HTR-8/SVneo (cell line): Measurements from ENCODE around the gene SLC25A1.
"Not testable (repeated sequence)": the region's sequence is repeated elsewhere in the genome, so short reads cannot be mapped to it uniquely, and the experiment has no call there.

Source experiments
- DNase-seq: peaks from one replicate; pipeline ENCODE4 v3.0.0; 2011; ENCODE audit warnings: low spot score, mixed read lengths; ENCODE audit not compliant: insufficient read length
- FAIRE-seq: peaks from 2 replicates; lab custom pipeline; 2011; peaks lifted over from hg19 to GRCh38; lab: Jason Lieb, UNC

Gene SLC25A1

DNA sequence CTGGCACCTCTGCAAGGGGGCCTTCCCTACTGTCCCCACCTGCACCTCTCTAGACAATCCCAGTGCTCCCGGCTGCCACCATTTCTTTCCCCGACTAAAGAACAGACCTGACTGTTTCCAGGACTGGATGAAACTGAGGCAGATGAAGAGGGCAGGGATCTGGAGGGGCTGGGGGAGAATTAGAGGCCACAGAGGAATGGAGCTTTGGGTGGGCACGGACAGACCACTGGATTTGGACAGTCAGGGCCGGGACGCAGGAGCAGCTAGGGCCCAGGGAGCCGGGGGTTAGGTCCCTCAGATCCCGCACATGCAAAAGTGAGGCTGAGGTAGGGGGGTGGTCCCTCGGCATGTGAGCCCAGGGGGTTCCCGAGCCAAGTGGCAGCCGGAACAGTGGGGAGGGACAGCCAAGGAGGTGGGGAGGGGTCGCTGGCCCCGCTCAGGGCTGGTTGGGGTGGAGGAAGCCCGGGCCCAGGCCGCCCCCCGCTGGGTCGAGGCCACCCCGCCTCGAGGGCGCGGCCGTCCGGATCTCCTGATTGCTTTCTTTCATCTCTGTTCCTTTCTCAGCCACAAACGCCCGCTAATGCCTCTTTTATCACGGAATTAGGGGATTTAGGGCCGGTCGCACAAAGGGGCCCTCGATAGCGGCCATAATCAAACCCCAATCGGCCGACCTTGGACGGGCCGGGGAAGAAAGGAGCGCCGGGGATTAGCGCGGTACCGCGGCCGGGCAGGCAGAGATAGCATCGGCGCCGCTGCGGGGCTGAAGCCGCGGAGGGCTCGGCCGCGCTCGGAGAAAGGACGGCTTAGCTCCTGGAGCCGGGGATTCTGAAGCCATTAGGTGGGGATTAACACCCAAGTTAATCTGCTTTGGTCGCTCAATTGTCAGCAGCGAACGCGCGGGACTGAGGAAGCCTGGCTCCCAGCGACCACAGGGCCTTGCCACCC lies 9.3 kb downstream of the SLC25A1 start:
- DNase-seq, result no peak
- FAIRE-seq, result no peak

DNA sequence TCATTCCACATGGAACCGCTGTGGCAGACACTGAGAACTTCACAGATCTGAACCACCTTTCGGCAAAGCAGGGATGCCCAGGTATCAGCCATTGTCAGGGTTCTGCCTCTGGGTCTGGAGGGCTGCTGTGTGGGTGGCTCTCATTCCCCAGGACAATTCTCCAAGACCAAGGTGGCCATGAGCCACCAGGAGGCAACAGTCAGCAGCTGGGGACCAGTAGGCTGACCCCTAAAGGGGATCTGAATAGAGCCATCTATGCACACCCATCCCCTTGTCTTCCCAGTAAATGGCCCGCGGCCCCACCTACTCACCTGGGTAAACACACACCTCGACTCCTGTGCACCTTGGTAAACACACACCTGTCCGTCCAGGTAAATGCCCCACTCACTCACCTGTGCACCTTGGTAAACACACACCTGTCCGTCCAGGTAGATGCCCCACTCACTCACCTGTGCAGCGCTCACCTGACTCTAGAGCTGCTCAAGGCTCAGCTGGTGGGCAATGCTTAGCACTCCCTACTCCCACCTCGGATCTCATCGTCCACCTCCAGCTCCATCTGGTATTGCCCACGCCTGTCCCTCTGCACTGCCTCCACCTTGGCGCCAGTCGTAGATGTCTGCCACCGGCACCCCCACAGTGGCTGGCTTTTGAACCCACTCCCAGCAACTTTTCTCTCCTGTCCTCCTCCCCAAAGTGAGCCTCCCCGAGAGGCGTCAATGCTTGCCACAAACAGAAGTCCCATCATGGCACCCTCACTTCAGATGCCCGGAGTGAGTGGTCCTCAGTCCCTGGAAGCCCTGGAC lies 10.2 kb downstream of the SLC25A1 start:
- no peak for FAIRE-seq

GRCh38 chr22:19167106-19167869 lies 11.2 kb downstream of the SLC25A1 start:
- no peak for FAIRE-seq
- DNase-seq, result no peak

More for the DNA sequence above, 10.2 kb downstream of the SLC25A1 start:
- no peak for DNase-seq

DNA sequence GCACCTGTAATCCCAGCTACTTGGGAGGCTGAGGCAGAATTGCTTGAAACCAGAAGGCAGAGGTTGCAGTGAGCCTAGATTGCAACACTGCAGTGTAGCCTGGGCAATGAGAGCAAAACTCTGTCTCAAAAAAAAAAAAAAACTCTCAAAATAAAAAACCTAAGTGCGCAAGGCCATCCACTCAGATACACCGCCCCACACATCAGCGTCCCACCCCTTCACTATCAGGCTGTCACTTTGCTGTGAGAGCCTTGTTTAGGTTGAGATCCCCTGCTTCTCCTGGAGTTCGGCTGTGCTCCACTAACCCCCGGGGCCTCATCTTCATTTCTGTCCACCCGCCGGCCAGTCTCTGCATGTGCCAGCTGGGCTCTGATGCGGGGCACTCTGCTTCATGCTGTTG lies 12.1 kb downstream of the SLC25A1 start:
- no peak for FAIRE-seq

DNA sequence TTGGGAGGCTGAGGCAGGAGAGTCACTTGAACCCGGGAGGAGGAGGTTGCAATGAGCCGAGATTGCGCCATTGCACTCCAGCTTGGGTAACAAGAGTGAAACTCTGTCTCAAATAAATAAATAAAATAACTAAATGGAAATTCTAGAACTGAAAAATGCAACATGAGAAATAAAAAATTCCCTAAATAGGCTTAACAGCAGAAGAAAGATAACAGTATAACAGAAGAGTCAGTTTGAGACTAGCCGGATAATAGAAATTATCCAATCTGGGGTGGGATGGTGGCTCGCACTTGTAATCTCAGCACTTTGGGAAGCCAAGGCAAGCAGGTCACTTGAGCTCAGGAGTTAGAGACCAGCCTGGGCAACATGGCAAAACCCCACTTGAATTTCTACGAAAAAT lies 14.1 kb downstream of the SLC25A1 start:
- FAIRE-seq (no peak), DNase-seq (no peak)

More for the DNA sequence above, 12.1 kb downstream of the SLC25A1 start:
- DNase-seq, result no peak

- not testable (repeated sequence) for DNase-seq, FAIRE-seq
Measured at GRCh38 chr22:19158649-19159048, 19.9 kb downstream of the SLC25A1 start.

DNA sequence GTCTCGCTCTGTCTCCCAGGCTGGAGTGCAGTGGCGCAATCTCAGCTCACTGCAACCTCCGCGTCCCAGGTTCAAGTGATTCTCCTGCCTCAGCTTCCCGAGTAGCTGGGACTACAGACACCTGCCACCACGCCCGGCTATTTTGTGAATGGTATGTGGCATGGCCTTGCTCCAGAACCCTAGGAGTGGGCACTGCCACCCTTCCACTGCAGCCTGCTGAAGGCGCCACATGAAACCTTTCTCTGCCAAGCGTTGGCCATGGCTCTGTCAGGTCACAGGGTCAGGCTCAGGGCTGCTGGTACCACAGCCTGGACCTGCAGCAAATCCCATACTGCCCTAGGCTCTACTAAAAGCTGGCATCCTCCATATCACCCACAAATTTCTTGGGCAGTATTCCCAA lies 22.4 kb downstream of the SLC25A1 start:
- FAIRE-seq, DNase-seq: not testable (repeated sequence)

DNA sequence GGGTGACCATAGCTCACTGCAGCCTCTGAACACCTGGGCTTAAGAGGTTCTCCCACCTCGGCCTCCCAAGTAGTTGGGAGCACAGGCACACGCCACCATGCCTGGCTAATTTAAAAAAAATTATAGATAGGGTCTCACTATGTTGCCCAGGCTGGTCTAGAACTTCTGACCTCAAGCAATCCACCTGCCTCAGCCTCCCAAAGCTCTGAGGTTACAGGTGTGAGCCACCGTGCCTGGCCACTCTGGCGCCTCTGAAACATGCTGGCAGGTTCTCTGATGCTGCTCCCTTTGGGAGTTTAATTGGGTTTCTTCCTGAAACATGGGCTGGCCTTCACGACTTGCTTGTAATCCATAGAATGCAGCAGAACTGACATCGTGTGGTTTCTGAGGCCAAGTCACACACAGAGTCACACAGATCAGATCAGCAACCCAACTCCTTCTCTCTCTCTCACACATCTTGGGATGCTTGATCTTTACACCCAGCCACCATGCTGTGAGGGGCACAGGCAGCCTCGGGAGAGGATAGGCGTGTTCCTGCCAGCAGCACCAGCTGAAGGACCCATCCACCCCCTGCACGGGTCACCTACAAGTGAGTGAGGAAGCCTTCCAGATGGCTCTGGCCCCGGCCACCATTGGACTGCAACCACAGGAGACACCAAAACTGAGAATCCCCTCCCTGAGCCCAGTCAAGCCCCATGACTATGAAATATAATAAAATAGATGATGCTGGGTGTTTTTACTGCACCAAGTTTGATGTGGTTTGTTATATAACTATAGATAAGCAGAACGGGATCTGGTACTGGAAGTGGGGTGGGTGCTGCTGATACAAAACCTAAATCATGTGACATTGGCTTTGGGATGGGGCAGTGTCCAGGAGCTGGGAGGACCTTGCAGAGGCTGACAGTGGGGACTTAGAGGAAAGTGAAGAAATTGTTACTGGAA lies 25.3 kb downstream of the SLC25A1 start:
- FAIRE-seq (no peak), DNase-seq (no peak)

DNA sequence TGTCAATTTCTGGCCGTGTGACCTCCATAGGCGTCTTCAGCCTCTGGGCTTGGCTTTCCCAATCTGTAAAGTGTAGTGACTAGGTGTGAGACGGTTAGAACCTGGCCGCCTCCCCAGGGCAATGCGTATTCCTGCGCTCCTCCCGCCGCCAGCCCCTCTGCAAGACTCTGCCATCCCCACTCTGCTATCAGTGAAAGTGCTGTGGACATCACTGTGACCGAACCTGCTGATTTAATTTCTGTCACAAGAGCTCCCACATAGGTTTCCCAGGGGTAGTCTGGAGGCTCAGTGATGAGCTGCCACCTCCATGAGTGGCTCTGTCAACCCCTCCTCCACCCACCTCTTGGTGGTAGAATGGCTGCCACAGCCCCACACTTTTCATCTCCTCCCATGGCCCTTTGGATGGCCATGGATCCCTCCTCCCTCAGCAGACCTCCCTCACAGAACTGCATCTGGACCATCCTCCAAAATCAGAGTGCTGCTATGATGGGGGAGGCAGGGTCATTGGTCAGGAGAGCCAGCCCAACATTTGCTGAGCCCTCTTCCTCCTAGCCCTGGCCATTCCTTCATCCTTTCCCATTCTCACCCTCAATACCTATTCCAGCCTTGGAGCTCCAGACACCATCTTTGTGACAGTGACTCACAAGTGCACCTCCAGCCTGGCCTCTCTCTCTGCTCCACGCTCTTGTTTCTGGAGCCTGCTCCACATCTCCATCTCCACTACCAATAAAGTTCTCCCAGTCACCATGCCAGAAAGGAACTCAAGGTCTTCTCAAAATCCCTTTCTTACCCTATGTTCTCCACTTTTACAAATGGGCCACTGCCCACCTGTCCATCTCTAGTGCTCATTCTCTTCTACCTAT lies 27.0 kb downstream of the SLC25A1 start:
- FAIRE-seq (no peak), DNase-seq (no peak)

DNA sequence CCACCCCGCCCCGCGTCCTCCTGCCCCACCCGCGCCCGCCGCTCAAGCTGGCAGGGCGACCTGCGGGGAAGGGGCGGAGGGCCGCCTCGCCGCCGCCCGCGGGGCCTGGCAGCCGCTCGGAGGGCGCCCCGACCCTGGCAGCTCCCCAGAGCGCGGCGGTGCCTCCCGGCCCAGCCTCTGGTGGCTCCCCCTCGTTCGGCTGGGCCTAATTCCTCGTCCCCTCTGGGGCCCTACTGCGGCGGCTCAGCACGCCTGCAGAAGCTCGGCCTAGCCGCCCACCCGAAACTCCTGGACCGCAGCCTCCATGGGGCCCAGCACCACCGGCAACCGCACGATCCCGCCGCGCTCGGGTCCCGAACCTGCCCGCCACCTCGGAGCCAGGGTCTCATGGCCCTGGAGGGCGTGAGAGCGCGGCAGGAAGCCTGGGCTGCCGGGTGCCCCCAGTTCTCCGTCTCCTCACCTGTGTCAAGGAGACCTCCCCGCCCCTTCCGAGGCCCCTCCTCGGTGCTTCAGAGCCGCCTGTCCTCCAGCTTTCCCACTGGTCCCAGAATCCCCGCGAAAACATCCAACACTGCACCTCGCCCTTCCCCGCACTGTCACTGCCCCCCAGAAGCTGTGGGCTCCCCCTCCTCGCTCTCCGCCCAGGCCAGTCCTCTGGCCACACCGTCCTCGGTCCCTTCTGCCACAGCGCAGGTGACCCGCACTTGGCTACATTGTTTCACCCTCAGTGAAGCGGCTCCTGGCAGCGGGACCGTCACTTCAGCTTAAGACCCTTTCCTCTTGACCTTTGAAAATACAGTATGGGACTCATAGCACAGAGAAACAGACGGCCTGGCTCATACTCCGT lies 27.8 kb downstream of the SLC25A1 start:
- no peak for FAIRE-seq
- DNase-seq, result no peak

GRCh38 chr22:19149991-19150390 lies 28.5 kb downstream of the SLC25A1 start, which contains the start of gene GSC2:
Gene GSC2, minus strand, starts transcription at chr22:19150292. Its CDS starts 9 bp downstream, at chr22:19150283.
- FAIRE-seq (no peak), DNase-seq (no peak)

- no peak for FAIRE-seq
- DNase-seq, result no peak
Measured at GRCh38 chr22:19149047-19149883, 29.3 kb downstream of the SLC25A1 start.

GRCh38 chr22:19148417-19149046 lies 30.0 kb downstream of the SLC25A1 start:
- DNase-seq (no peak), FAIRE-seq (no peak)

GRCh38 chr22:19147195-19147780 lies 31.2 kb downstream of the SLC25A1 start:
- no peak for FAIRE-seq

GRCh38 chr22:19146215-19146968 lies 32.1 kb downstream of the SLC25A1 start:
- FAIRE-seq (no peak), DNase-seq (no peak)

More at GRCh38 chr22:19147195-19147780, 31.2 kb downstream of the SLC25A1 start:
- no peak for DNase-seq
